SIG-M5 (cell line): ENCODE results near the gene FOXL2NB.

ENCODE experiments used
- DNase-seq: peaks from one replicate; lab custom pipeline; 2025; lab: John Stamatoyannopoulos, UW

FOXL2NB gene

DNA sequence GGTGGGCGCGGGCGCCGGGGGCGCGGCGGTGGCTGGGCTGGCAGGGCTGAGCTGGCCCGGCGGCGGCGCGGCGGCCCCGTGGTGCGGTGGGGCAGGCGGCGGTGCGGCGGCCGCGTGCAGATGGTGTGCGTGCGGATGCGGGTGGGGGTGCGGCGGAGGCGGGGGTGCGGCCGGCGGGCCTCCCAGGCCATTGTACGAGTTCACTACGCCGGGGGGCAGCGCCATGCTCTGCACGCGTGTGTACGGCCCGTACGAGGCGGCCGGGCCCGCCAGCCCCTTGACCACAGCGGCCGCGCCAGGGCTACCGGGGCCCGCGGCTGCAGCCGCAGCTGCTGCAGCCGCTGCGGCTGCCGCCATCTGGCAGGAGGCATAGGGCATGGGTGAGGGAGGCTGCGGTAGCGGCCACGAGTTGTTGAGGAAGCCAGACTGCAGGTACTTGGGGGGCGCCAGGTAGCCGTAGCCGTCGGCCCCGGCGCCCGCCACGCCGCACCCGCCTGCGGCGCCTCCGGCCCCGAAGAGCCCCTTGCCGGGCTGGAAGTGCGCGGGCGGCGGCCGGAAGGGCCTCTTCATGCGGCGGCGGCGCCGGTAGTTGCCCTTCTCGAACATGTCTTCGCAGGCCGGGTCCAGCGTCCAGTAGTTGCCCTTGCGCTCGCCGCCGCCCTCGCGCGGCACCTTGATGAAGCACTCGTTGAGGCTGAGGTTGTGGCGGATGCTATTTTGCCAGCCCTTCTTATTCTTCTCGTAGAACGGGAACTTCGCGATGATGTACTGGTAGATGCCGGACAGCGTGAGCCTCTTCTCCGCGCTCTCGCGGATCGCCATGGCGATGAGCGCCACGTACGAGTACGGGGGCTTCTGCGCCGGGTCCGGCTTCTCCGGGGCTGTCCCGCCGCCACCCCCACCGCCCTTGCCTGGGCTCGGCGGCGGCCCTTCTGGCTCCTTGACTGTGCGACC is 1.0 kb upstream of the FOXL2NB start:
- DNase-seq, result no peak

DNA sequence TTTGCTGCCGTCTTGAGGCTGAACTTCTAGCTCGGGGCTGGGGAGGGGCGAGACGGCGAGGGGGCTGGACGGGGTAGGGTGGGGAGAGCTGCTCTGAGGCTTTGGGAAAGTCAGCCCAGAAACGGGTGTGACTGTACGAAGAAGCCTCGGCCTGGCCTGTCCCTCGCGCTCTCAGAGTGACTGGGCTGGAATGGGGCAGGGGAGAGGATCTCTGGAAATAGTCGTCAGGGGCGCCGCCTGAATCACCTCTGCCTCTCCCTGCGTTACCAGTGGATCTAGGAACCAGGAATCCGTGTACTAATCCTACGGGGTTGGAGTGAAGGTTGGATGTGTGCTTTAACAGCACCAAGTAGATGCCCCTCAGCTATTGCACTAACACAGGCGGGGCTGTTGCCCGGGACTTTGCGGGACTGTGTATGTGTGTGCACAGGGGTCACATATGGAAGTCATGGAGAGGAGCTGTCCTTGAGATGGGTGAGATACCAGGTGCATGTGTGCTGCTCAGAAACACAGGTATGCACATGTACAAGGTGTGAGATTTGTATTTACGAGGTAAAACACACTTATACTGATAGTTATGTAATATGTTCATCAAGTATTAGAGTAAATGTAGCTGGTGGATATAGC is 591 bp downstream of the FOXL2NB start:
- no peak for DNase-seq

DNA sequence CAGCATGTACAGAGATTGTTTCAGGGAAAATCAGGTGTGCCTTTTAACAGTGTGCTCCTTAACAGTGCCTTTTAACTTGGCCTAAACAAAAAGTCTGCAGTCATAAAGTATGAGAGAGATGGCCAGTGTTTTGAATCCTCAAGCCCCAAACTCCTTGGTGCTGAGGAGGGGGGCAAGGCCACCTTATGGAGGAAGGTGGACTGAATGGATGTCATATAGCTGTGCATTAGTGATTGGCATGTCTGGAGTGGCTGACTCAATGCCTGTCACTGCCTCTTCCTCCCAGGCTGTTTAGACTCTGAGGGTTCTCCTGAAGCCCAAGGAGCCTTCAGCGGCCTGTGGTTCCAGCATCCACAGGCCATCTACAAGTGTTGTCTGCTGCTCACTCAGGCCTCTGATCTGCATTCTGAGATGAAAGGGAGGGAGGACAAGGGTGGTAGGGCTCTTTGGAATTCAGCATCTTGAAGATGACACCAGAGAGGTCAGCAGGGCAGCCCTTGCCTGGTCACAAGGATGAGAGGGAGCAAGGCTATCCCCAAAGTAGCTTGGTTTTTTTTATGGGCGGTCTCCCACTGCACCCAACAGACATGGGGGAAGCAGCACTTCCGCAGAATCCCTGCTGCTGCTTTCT is 1.5 kb downstream of the FOXL2NB start:
- DNase-seq, result no peak

- no peak for DNase-seq
Measured at GRCh38 chr3:138949002-138949418, 2.0 kb downstream of the FOXL2NB start.

DNA sequence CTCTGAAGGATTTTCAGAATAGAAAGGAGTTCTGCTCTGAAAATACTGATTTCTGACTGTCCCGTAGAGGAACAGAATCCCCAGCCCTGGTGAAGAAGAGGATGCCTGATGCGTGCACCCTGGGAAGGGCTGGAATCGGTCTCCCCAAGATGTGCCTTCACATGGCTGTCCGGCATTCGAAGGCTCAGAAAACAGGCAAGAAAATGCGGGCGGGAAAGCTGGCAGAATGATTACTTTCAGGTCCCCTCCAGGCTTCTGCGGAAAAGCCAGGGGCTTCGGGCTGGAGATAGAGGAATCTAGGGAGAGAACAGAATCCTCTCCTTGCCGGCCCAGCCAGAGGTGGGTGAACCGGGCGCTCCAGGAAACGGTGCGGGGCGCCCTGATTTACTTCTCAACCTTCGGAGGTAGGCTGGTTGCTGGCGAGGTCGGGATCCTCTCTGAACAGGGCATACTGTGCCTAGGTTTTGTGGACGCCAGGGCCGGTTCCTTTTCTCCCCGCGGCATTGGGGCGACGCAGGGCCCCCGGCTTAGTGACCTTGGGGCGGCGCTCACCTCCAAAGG is 2.5 kb downstream of the FOXL2NB start:
- no peak for DNase-seq

- DNase-seq, result no peak
Measured at GRCh38 chr3:138950006-138950644, 3.1 kb downstream of the FOXL2NB start.

DNA sequence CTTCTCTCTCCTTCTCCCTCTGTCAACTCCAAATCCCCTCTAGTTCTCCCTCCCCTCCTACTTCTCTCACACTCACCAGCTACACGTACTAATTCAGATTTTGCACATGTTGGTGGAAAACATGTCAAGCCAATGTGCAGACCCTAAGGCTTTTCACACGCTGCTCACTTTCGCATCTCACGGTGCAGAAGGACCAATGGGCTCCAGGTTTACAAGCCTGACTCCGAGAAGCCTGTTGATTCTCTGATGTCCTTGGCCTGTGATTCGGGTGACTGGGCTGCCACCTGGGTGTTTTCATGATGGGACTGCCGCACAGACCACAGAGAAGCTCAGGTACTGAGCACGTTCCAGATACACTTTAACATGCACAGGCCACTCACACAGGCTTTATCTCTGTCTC is 3.7 kb downstream of the FOXL2NB start:
- DNase-seq, result no peak

- no peak for DNase-seq
Measured at GRCh38 chr3:138960417-138960852, 13.4 kb downstream of the FOXL2NB start.

GRCh38 chr3:138962854-138963560 is 16.0 kb downstream of the FOXL2NB start:
- DNase-seq, result no peak

- no peak for DNase-seq
Measured at GRCh38 chr3:138964264-138964663, 17.2 kb downstream of the FOXL2NB start.

- no peak for DNase-seq
Measured at GRCh38 chr3:138964923-138965322, 17.9 kb downstream of the FOXL2NB start.

GRCh38 chr3:138971766-138972320 is 24.8 kb downstream of the FOXL2NB start:
- no peak for DNase-seq

- no peak for DNase-seq
Measured at GRCh38 chr3:138972941-138973340, 25.9 kb downstream of the FOXL2NB start.

DNA sequence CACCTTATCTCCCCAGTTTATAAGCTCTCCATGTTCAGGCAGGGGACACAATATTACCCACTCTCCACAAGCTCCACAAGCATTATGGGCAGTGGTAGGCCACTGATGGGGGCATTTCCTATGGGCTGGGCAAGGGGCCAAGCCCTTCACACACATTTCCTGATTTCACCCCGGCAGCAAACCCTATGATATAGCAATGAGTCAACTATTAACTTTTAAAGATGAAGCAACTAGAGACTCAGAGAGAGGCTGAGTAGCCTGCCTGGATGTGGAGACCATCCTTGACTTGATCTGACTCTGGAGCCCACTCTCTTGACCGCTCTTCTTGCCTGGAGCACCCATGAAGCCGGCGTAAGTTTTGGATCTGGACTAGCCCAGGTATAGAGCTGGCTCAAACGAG is 27.4 kb downstream of the FOXL2NB start:
- DNase-seq, result no peak

GRCh38 chr3:138975351-138975750 is 28.3 kb downstream of the FOXL2NB start:
- no peak for DNase-seq

DNA sequence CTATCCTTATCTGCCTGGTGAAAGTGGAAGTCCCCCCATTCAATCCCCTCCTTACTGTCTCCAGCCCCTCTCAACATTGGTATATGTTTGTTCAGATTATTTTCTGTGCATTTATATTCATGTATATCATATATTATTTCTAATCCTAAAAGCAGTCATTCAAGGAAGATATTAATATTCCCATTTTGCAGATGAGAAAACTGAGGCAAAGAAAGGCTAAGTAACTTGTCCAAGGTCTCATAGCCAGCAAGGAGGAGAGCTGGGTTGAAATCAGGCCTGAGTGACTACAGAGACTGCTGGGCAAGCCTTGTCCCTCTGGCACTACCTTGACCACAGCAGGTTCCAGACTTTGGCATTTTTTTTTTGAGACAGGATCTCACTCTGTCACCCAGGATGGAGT is 29.0 kb downstream of the FOXL2NB start:
- no peak for DNase-seq

- DNase-seq, result no peak
Measured at GRCh38 chr3:138984816-138985215, 37.8 kb downstream of the FOXL2NB start.

DNA sequence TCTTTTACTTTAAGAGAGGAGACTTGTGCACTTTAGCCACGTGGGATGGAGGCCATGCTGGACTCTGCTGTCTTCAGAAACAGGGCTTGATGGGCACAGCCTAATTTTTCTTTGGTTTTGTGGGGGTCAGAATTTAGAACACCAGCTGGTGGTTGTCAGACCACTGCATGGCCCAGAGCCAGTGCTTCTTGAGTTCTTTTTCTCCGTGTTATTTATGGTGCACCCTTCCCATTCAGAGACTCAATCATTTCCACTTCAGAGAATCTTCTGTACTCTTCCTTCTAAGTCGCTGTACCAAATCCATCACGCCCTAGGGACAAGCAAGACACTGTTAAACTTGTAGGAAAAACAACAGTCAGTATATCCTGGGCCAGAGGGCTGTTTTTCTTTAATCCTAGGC is 38.9 kb downstream of the FOXL2NB start:
- DNase-seq, result no peak

GRCh38 chr3:138987181-138987580 is 40.2 kb downstream of the FOXL2NB start:
- DNase-seq, result no peak

DNA sequence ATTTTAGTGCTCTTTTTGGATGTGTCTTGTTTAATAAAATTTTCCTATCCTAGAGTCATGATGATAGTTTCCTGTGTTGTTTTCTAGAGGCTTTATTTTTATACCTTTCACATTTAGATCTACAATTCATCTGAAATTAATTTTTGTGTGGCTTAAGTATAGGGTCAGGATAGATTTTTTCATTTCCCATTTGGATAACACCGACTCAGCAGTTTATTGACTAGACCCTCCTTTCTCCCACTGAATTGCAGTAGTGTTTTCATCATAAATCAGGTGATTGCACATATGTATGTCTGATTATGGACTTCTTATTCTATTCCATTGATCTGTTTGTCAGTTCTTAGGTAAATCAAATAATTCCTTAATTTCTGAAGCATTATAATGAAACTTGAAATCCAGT is 48.7 kb downstream of the FOXL2NB start:
- DNase-seq, result no peak
